Trophoblast cell (in vitro differentiated cells and primary cell): ENCODE measurements around the gene TFF3.

Experiments used
- DNase-seq, 2 donors: peaks; one replicate each; pipeline ENCODE4 v3.0.0-alpha.2; 2016
- H2AFZ ChIP-seq: 2 replicates; pipeline ENCODE4 v1.6.1; 2013; ENCODE audit warnings: low read length, moderate library complexity, mild to moderate bottlenecking; ENCODE audit not compliant: insufficient read depth, poor library complexity
- H2AK5ac ChIP-seq: 2 replicates; pipeline ENCODE4 v1.6.1; 2013; ENCODE audit warnings: mild to moderate bottlenecking, low read length
- H2BK120ac ChIP-seq: 2 replicates; pipeline ENCODE4 v1.6.1; 2013; ENCODE audit warnings: low read length, mild to moderate bottlenecking, moderate library complexity; ENCODE audit not compliant: insufficient read depth, poor library complexity
- H2BK12ac ChIP-seq: 2 replicates; pipeline ENCODE4 v1.6.1; 2013; ENCODE audit warnings: mild to moderate bottlenecking, low read length, moderate library complexity
- H2BK5ac ChIP-seq: 2 replicates; pipeline ENCODE4 v1.6.1; 2013; ENCODE audit warnings: low read length, low read depth, moderate library complexity, mild to moderate bottlenecking; ENCODE audit not compliant: poor library complexity
- H3K14ac ChIP-seq: 2 replicates; pipeline ENCODE4 v1.6.1; 2013; ENCODE audit warnings: mild to moderate bottlenecking, low read length
- H3K18ac ChIP-seq: 2 replicates; pipeline ENCODE4 v1.6.1; 2013; ENCODE audit warnings: mild to moderate bottlenecking, low read length
- H3K23ac ChIP-seq: 2 replicates; pipeline ENCODE4 v1.6.1; 2013; ENCODE audit warnings: low read length
- H3K27ac ChIP-seq: 2 replicates; pipeline ENCODE4 v1.5.1; 2013; ENCODE audit warnings: low read depth, mild to moderate bottlenecking, inconsistent platforms, low read length, moderate library complexity
- H3K27me3 ChIP-seq: 2 replicates; pipeline ENCODE4 v1.6.1; 2013; ENCODE audit warnings: inconsistent platforms, mild to moderate bottlenecking, low read length, moderate library complexity; ENCODE audit not compliant: insufficient read depth
- H3K36me3 ChIP-seq, 2 experiments: 1 replicate in 1 of 2; 2 replicates in 1 of 2; pipeline ENCODE4 v1.6.1; 2013; ENCODE audit warnings: low read length in 2 of 2, mild to moderate bottlenecking in 2 of 2, moderate library complexity in 1 of 2; ENCODE audit not compliant: insufficient read depth in 2 of 2, control insufficient read depth in 1 of 2
- H3K4ac ChIP-seq: 2 replicates; pipeline ENCODE4 v1.6.1; 2013; ENCODE audit warnings: low read depth, mild to moderate bottlenecking, low read length, moderate library complexity
- H3K4me1 ChIP-seq, 2 experiments: 1 replicate in 1 of 2; 2 replicates in 1 of 2; pipeline ENCODE4 v1.6.1; 2013; ENCODE audit warnings: low read length in 2 of 2, mild to moderate bottlenecking in 2 of 2, moderate library complexity in 1 of 2; ENCODE audit not compliant: insufficient read depth in 2 of 2, control insufficient read depth in 1 of 2
- H3K4me2 ChIP-seq: 2 replicates; pipeline ENCODE4 v1.6.1; 2013; ENCODE audit warnings: inconsistent platforms, mild to moderate bottlenecking, low read length, moderate library complexity
- H3K4me3 ChIP-seq: 2 replicates; pipeline ENCODE4 v1.5.1; 2013; ENCODE audit warnings: mild to moderate bottlenecking, low read depth, low read length, inconsistent platforms
- H3K79me1 ChIP-seq: one replicate; pipeline ENCODE4 v1.6.1; 2013; ENCODE audit warnings: low read length
- H3K79me2 ChIP-seq: 2 replicates; pipeline ENCODE4 v1.6.1; 2013; ENCODE audit warnings: low read length, mild to moderate bottlenecking; ENCODE audit not compliant: control insufficient read depth, insufficient read depth, poor library complexity
- H3K9ac ChIP-seq: 2 replicates; pipeline ENCODE4 v1.6.1; 2013; ENCODE audit warnings: mild to moderate bottlenecking, low read length
- H3K9me3 ChIP-seq: 2 replicates; pipeline ENCODE4 v1.6.1; 2013; ENCODE audit warnings: low read depth, mild to moderate bottlenecking, control low read depth, inconsistent platforms, low read length; ENCODE audit not compliant: insufficient read depth
- H4K12ac ChIP-seq: 2 replicates; pipeline ENCODE4 v1.6.1; 2013; ENCODE audit warnings: low read depth, mild to moderate bottlenecking, low read length, moderate library complexity
- H4K8ac ChIP-seq: 2 replicates; pipeline ENCODE4 v1.6.1; 2013; ENCODE audit warnings: low read depth, mild to moderate bottlenecking, low read length, moderate library complexity
- H4K91ac ChIP-seq: one replicate; pipeline ENCODE4 v1.6.1; 2013; ENCODE audit warnings: low read depth, mild to moderate bottlenecking, low read length, moderate library complexity
- WGBS: extraction: QIAGEN DNeasy Blood & Tissue Kit; methylation state at CpG from one replicate; pipeline ENCODE4 v1.1.7; 2013; ENCODE audit warnings: missing lambda C conversion rate; ENCODE audit not compliant: insufficient read length, insufficient coverage; ENCODE audit errors: extremely low coverage; 5-methylcytosine and 5-hydroxymethylcytosine counted together

The TFF3 gene

DNA sequence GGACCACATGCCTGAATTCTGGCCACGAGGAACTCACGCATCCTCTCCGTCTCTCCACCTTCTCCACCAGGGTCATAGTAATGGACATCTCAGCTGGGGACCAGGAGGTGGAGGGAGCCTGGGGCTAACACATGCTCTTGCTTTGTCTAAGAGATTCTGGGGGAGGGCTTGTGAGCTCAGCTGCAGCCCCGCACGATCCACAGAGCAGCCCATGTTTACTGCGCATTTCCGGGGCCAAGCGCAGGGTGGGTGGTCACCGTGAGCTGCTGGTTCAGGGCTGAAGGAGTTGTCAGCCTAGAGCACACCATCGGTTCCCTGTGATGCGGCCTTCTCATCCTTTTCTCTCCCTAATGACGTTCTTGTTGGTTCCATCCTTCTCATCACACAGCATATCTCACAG, 43.1 kb upstream of the TFF3 start:
- Histone ChIP-seq H3K9ac (no peak overlapping the region), H3K4me3 (no peak overlapping the region), H2BK5ac (no peak overlapping the region), H2BK120ac (no peak overlapping the region), H3K79me1 (no peaks in the 10 kb centered on the region), H3K18ac (no peak overlapping the region), H3K36me3 (no peaks in the 10 kb centered on the region), H3K14ac (no peak overlapping the region), H3K23ac (no peak overlapping the region), H4K12ac (no peak overlapping the region), H3K27me3 (no peaks in the 10 kb centered on the region), H2AFZ (no peak overlapping the region), H3K27ac (no peak overlapping the region), H4K91ac (no peak overlapping the region), H3K4ac (no peak overlapping the region), H3K79me2 (no peaks in the 10 kb centered on the region), H3K9me3 (peaks cover 8% of the 10 kb centered on the region), H4K8ac (no peak overlapping the region), H3K4me2 (no peak overlapping the region), H2AK5ac (no peak overlapping the region), H2BK12ac (no peak overlapping the region), H3K4me1 (no peaks in the 10 kb centered on the region)
- no CpG with 5 or more reads among the region's 12 CpGs for WGBS
- no peak for DNase-seq

DNA sequence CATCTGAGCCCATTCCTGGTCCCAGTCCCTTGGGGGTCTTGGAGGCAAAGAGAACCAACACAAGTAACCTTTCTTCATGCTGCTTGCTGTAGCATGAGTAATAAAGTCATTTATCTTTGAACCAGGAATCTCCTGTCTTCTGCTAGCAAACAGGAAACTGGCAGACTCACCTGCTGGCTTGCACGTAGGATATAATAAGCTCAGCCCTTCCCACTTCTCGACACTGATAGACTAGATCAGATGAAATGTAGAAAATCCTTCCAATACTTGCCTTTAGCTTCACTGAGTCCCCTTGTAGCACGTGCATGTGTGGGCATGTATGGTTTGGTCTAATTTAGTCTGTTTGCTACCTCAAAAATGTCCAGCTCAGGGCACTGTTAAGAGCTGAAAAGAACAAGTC, 42.1 kb upstream of the TFF3 start:
- Histone ChIP-seq H3K9me3 (peaks cover 8% of the 10 kb centered on the region), H3K23ac (no peak overlapping the region), H3K18ac (no peak overlapping the region), H3K4me3 (no peak overlapping the region), H4K8ac (no peak overlapping the region), H3K79me1 (no peaks in the 10 kb centered on the region), H3K4ac (no peak overlapping the region), H3K79me2 (no peaks in the 10 kb centered on the region), H3K4me2 (no peak overlapping the region), H2AK5ac (no peak overlapping the region), H3K27me3 (no peaks in the 10 kb centered on the region), H2BK120ac (no peak overlapping the region), H3K4me1 (no peaks in the 10 kb centered on the region), H2BK5ac (no peak overlapping the region), H4K91ac (no peak overlapping the region), H2AFZ (no peak overlapping the region), H4K12ac (no peak overlapping the region), H3K14ac (no peak overlapping the region), H3K36me3 (no peaks in the 10 kb centered on the region), H2BK12ac (no peak overlapping the region), H3K9ac (no peak overlapping the region), H3K27ac (no peak overlapping the region)
- no CpG with 5 or more reads among the region's 3 CpGs for WGBS
- DNase-seq, result no peak

DNA sequence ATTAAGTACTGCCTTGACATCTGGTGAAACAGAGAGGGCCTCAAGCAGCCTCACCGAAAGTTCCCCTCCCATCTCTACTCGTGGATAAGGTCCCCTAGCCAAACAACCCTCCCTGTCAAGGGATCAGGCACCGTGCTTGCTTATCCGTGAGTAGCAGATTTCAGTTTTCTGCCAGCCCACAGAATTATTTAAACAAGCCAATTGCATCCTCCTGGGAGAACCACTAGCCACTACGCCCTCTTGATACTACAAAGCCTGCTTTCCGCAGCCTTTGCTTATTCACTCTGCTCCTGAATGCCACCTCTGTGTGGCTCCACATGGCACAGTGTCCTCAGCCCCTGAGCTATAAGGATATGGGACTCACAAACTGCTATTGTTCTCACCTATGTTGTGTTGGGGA, 41.4 kb upstream of the TFF3 start:
- Histone ChIP-seq H4K12ac (no peak overlapping the region), H4K8ac (no peak overlapping the region), H3K4me1 (no peaks in the 10 kb centered on the region), H2BK12ac (no peak overlapping the region), H3K18ac (no peak overlapping the region), H4K91ac (no peak overlapping the region), H3K79me1 (no peaks in the 10 kb centered on the region), H3K4ac (no peak overlapping the region), H3K9me3 (peaks cover 8% of the 10 kb centered on the region), H3K9ac (no peak overlapping the region), H3K4me2 (no peak overlapping the region), H3K36me3 (no peaks in the 10 kb centered on the region), H3K27ac (no peak overlapping the region), H3K4me3 (no peak overlapping the region), H2BK120ac (no peak overlapping the region), H3K23ac (no peak overlapping the region), H2AK5ac (no peak overlapping the region), H2AFZ (no peak overlapping the region), H2BK5ac (no peak overlapping the region), H3K27me3 (no peaks in the 10 kb centered on the region), H3K79me2 (no peaks in the 10 kb centered on the region), H3K14ac (no peak overlapping the region)
- no CpG with 5 or more reads among the region's 6 CpGs for WGBS
- DNase-seq, result no peak

DNA sequence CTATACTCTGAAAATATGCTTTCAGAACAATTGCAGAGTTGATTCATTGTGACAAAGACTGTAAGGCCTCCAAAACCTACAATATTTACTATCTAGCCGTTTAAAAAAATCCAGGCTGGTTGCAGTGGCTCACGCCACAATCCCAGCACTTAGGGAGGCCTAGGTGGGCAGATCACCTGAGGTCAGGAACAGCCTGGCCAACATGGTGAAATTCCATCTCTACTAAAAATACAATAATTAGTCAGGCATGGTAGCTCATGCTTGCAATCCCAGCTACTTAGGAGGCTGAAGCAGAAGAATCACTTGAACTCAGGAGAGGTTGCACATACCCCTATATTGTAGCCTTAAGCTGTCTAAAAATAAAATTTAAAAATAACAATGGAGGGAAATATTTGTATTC, 40.8 kb upstream of the TFF3 start:
- Histone ChIP-seq H2AK5ac (no peak overlapping the region), H4K8ac (no peak overlapping the region), H3K9ac (no peak overlapping the region), H3K27me3 (no peaks in the 10 kb centered on the region), H3K9me3 (peaks cover 8% of the 10 kb centered on the region), H3K36me3 (no peaks in the 10 kb centered on the region), H3K14ac (no peak overlapping the region), H3K27ac (no peak overlapping the region), H2BK12ac (no peak overlapping the region), H3K4me2 (no peak overlapping the region), H3K79me1 (no peaks in the 10 kb centered on the region), H3K79me2 (no peaks in the 10 kb centered on the region), H4K91ac (no peak overlapping the region), H2BK5ac (no peak overlapping the region), H3K4me3 (no peak overlapping the region), H4K12ac (no peak overlapping the region), H2AFZ (no peak overlapping the region), H2BK120ac (no peak overlapping the region), H3K4ac (no peak overlapping the region), H3K18ac (no peak overlapping the region), H3K4me1 (no peaks in the 10 kb centered on the region), H3K23ac (no peak overlapping the region)
- WGBS, result no CpG with 5 or more reads among the region's 2 CpGs
- DNase-seq, result no peak
